Astrocyte of the cerebellum (primary cell): ENCODE results near the gene CD36.
A peak's percentile ranks its signal among the peaks of the same experiment; 100 is the strongest.

Source experiments
- DNase-seq: peaks from one replicate; pipeline ENCODE4 v3.0.0-alpha.2; 2011; ENCODE audit warnings: low read depth
- H3K4me3 ChIP-seq: 2 replicates; pipeline ENCODE4 v1.5.1; 2011; ENCODE audit warnings: mild to moderate bottlenecking, low read depth, low read length, moderate library complexity
- in situ Hi-C: cut with HindIII; loops from 2 replicates; pipeline ENCODE4 v1.10.0; 2017; ENCODE audit warnings: low sequenced_read_pairs
- TF ChIP-seq, protein P1 (sequence below): IDR thresholded peaks from 2 replicates; pipeline ENCODE4 v1.5.1; 2012; ENCODE audit warnings: low read length, low read depth, moderate library complexity, mild to moderate bottlenecking; ENCODE audit errors: missing control alignments

CD36 gene

DNA sequence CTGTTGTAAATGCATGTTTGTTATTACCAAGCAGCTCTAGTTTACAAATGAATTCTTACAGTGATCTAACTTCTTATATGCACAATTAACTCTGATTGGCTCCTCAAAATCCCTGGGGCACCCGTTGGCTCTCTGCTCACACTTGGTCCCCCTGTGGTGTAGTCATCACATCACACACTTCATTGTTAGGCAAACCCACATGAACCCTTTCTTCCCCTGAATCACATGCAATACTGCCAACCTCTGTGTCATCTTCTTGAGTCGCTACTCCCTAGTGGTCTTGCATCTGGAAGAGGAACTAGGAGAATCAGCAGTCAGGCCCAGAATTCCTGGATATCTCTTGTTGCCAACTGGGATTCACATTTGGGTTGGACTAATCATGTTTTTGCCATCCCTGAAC lies 73.1 kb downstream of the CD36 start:
- in situ Hi-C loops: loop anchor here (25.0 kb wide), 1 partner anchor 751 kb away; no protein-coding TSS in a partner anchor
- TF ChIP-seq, protein P1, sequence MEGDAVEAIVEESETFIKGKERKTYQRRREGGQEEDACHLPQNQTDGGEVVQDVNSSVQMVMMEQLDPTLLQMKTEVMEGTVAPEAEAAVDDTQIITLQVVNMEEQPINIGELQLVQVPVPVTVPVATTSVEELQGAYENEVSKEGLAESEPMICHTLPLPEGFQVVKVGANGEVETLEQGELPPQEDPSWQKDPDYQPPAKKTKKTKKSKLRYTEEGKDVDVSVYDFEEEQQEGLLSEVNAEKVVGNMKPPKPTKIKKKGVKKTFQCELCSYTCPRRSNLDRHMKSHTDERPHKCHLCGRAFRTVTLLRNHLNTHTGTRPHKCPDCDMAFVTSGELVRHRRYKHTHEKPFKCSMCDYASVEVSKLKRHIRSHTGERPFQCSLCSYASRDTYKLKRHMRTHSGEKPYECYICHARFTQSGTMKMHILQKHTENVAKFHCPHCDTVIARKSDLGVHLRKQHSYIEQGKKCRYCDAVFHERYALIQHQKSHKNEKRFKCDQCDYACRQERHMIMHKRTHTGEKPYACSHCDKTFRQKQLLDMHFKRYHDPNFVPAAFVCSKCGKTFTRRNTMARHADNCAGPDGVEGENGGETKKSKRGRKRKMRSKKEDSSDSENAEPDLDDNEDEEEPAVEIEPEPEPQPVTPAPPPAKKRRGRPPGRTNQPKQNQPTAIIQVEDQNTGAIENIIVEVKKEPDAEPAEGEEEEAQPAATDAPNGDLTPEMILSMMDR: no peak

DNA sequence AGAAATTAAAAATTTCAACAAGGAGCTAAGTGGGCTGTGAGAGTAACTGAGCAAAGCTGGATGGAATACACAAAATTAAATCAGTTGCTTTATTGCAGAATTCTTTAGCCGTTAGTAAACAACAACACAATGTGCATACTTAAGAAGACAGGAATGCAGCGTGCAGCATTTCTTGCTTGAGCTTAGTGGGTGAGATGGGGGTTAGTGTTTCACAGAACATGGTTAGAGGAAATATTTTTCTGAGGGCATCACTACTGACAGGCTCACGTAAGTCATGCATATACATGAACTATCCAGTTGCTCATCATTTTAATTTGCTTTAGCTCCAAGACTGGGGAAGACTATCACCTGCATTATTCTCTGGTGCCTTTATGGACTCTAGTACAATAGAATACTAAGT lies 80.8 kb downstream of the CD36 start:
- H3K4me3 ChIP-seq: no peak overlapping the region
- TF ChIP-seq, protein P1: no peak
- in situ Hi-C loops: loop anchor here (25.0 kb wide), 1 partner anchor 743 kb away; no protein-coding TSS in a partner anchor
- DNase-seq: no peak

More for the DNA sequence above, 73.1 kb downstream of the CD36 start:
- DNase-seq: no peak
- no peak overlapping the region for H3K4me3 ChIP-seq

DNA sequence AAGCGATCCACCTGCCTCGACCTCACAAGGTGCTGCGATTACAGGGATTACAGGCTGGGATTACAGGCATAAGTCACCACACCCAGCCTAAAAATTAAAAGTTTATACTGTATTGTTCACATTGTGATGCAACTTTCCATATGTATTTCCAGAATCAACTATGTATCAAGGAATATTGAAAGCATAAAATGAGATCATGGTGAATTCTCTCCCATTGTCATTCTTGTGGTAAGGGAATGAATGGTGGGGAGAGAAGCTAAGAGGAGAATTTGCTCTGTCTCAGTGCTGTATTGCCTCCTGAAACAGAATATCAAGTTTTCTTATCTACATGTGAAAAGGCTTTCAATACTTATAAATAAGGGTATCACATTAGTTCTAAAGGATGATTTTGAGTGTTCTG lies 81.7 kb downstream of the CD36 start:
- H3K4me3 ChIP-seq: no peak overlapping the region
- in situ Hi-C loops: loop anchor here (25.0 kb wide), 1 partner anchor 742 kb away; no protein-coding TSS in a partner anchor
- TF ChIP-seq, protein P1: no peak
- no peak for DNase-seq

DNA sequence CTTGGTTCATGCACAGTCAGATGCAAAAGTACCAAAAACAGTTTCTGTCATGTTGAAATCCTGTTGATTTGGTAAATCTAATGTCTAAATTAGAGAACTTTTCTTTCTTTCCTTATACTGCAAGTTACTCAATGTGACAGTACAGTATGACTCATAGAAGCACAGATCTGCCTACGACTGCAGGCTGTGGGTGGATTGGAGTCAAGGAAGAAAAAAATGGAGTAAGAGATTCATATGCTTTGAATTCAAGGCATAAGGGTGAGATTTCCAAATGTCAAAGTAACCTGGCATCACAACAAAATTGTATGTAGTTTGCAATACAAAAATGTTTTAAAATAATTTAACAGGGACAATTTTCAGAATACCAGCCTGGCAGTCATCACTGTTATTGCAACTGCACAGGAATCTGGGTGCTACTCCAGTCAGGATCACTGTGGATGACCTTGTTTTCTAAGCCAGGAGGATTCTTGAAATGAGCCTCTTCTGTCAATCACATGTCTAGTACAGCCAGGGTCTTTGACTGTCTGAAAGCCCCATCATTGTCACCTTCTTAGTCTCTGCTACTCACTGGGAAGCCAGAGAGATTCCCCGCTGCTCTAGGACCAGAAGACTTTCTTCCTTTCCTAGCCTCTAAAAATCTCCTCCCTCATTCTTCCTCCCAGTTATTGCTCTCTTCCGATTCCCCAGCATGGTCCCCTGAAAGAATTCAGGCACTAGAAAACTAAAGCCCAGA lies 83.6 kb downstream of the CD36 start:
- no peak for DNase-seq
- TF ChIP-seq, protein P1: no peak
- no peak overlapping the region for H3K4me3 ChIP-seq
- in situ Hi-C loops: loop anchor here (25.0 kb wide), 1 partner anchor 740 kb away; no protein-coding TSS in a partner anchor

DNA sequence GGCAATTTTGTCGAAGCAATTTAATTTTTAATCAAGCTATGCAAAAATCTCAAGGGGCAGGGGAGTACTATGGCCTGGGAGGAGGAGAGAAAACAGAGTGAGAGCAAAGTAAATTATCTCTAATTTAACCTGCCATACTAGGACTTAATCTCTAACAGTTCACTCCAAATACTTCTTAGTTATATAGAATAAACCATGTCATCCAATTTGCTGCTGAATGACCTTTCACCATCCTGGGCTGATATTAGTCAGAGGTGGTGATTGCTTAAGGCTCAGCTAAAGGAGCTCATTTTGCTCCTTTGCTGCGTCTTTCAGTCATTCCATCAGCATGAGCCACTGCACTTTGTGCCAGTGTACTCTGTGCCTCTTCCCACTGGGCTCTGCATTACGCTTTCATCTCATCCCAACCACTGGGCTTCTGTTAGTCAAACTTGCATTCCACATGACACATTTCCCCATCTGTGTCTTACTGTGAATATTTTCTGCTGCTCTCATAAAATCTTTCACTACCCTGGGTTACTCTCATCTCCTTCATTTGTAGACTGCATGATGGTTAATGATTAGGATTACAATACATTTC lies 84.3 kb downstream of the CD36 start:
- in situ Hi-C loops: loop anchor here (25.0 kb wide), 1 partner anchor 740 kb away; no protein-coding TSS in a partner anchor
- peak; percentile 98 for DNase-seq
- TF ChIP-seq, protein P1: no peak
- no peak overlapping the region for H3K4me3 ChIP-seq

DNA sequence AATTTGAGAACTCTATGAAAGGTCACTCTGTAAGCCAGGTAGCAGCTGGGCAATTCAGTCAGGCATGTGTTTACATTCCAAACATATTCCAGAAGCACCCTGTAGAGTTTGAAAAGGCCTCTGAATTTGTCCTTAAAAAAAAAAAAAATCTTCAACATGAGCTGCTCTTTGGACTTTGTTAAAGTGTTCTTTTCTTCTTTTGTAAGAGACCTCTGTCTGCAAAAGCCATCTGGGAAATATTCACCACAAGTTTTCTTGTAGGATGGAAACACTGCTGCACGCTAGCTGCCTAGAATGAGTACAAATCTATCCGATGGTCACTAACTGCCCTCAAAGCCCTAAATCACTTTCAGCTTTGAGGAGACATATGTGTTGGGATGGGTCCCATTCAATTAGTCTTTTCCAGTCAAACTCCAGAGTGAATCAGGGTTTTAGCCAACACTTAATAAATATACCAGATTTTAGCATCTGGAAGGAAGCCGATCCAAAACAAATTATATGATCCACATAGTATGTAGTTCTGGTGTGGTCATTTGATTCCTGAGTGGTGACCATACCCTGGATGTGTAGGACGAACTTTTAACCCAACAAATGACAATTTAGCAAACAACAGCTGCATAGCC lies 85.9 kb downstream of the CD36 start:
- H3K4me3 ChIP-seq: no peak overlapping the region
- peak; percentile 64 for DNase-seq
- in situ Hi-C loops: loop anchor here (25.0 kb wide), 1 partner anchor 738 kb away; no protein-coding TSS in a partner anchor
- TF ChIP-seq, protein P1: no peak
